Stomach (tissue), 9 donors: Measurements from ENCODE around the gene UST. TPM values are rescaled to one million over a fixed set of nuclear protein-coding genes. Genes with fewer than 3 reads are reported as not detected.
"Not testable (repeated sequence)": the region's sequence is repeated elsewhere in the genome, so short reads cannot be mapped to it uniquely, and the experiment has no call there.

Source experiments
- DNase-seq, 2 donors: peaks; one replicate each; pipeline versions ENCODE4 v3.0.0 to v3.0.0-alpha.2; 2013 to 2019
- H3K27ac ChIP-seq, 5 donors: fragments of 200-600 bp in 4 of 5; sonication (generic) in 4 of 5; one replicate each; pipeline ENCODE4 v1.5.1; 2013 to 2019; ENCODE audit warnings: mild to moderate bottlenecking in 1 of 5, moderate library complexity in 1 of 5
- H3K27me3 ChIP-seq, 3 donors: fragments of 200-600 bp; sonication (generic); one replicate each; pipeline ENCODE4 v1.5.1; 2017 to 2019; ENCODE audit warnings: mixed run types in 1 of 3
- H3K36me3 ChIP-seq, 4 donors: fragments of 200-600 bp; sonication (generic); 1 replicate in 3 of 4; 2 replicates in 1 of 4; pipeline ENCODE4 v1.5.1; 2016 to 2019
- H3K4me1 ChIP-seq, 4 donors: fragments of 200-600 bp; sonication (generic); one replicate each; pipeline ENCODE4 v1.5.1; 2016 to 2019
- H3K4me3 ChIP-seq, 4 donors: fragments of 200-600 bp; sonication (generic) in 3 of 4; one replicate each; pipeline ENCODE4 v1.5.1; 2016 to 2019; ENCODE audit warnings: mild to moderate bottlenecking in 1 of 4
- H3K9me3 ChIP-seq, 4 donors: fragments of 200-600 bp; sonication (generic); one replicate each; pipeline ENCODE4 v1.5.1; 2016 to 2019
- CTCF ChIP-seq, 7 experiments: fragments of 450-650 bp in 4 of 7; fragments of 200-600 bp in 3 of 7; sonication (generic) in 3 of 7; IDR thresholded peaks; one replicate each; pipeline ENCODE4 v1.5.1; 2016 to 2019; ENCODE audit warnings: antibody characterized with exemption in 7 of 7, control low read depth in 2 of 7, mild to moderate bottlenecking in 1 of 7
- EP300 ChIP-seq: sonication (generic); formaldehyde crosslinking; IDR thresholded peaks from one replicate; pipeline ENCODE4 v1.6.1; 2017; ENCODE audit warnings: antibody characterized with exemption
- POLR2A ChIP-seq, 4 donors: fragments of 450-650 bp; IDR thresholded peaks; one replicate each; pipeline ENCODE4 v1.6.1; 2016; ENCODE audit warnings: antibody characterized with exemption in 4 of 4, control low read depth in 2 of 4, mild to moderate bottlenecking in 1 of 4, moderate library complexity in 1 of 4
- POLR2AphosphoS5 ChIP-seq, 3 donors: sonication (generic); formaldehyde crosslinking; IDR thresholded peaks; one replicate each; pipeline ENCODE4 v1.6.1; 2016; ENCODE audit warnings: antibody characterized with exemption in 3 of 3
- WGBS, 5 donors: extraction: QIAGEN DNeasy Blood & Tissue Kit in 3 of 5; methylation state at CpG; one replicate each; pipeline versions ENCODE4 v1.1.5 to v1.1.7; 2013 to 2018; 5-methylcytosine and 5-hydroxymethylcytosine counted together
- intact Hi-C: fragments of 100-400 bp; cut with DNase I; formaldehyde crosslinking; loops from one replicate; pipeline ENCODE4 v1.15.1; 2023; ENCODE audit warnings: low total_unique reads
- polyA plus RNA-seq, 3 donors: library from polyadenylated mRNA; stranded (reverse); fragments of 200-250 nt; gene quantifications; one replicate each; pipeline ENCODE4 v1.2.3, GENCODE V29; 2013
- total RNA-seq, 5 donors: library from RNA; depleted of rRNA; stranded (reverse); fragments of >200 nt; gene quantifications; one replicate each; pipeline versions ENCODE4 v1.1.0 to v1.2.3, GENCODE V29; 2014 to 2016
- donor health status: healthy with polysubstance abuse.
- donor health status: Bipolar disorder and iron deficiency.
- donor health status: healthy.

The UST gene
- total and polyA plus RNA-seq, 8 donors = 2.2 to 45.8 (median 8.9) TPM

- peak overlapping the region in 1 of 5 donors; percentile 7 for H3K27ac ChIP-seq
- H3K27me3 ChIP-seq = no peaks in the 10 kb centered on the region
- intact Hi-C loops = no loop called here
- H3K9me3 ChIP-seq = no peaks in the 10 kb centered on the region
- 69 to 90% (median 81%) methylated on average over 7 of the region's 7 CpGs for WGBS, 5 donors
- H3K4me1 ChIP-seq = peaks cover 0 to 10% (median 5%) of the 10 kb centered on the region in 4 donors
- no peak for TF ChIP-seq POLR2A (IDR thresholded peaks at IDR 0.05)
- TF ChIP-seq CTCF (IDR thresholded peaks at IDR 0.05) = no peak
- TF ChIP-seq EP300 = no peak
- TF ChIP-seq POLR2AphosphoS5 (IDR thresholded peaks at IDR 0.05) = no peak
- no peak overlapping the region for H3K4me3 ChIP-seq
- H3K36me3 ChIP-seq = no peaks in the 10 kb centered on the region
- no peak for DNase-seq
These were observed 122.8 kb downstream of the UST start for GRCh38 chr6:148869585-148869984.

GRCh38 chr6:148873154-148873553 is 126.3 kb downstream of the UST start:
- H3K4me1 ChIP-seq = peaks cover 0 to 10% (median 6%) of the 10 kb centered on the region in 4 donors
- TF ChIP-seq POLR2A (IDR thresholded peaks at IDR 0.05) (no peak), CTCF (IDR thresholded peaks at IDR 0.05) (no peak), EP300 (no peak), POLR2AphosphoS5 (IDR thresholded peaks at IDR 0.05) (no peak)
- H3K36me3 ChIP-seq = no peaks in the 10 kb centered on the region
- 93 to 98% (median 95%) methylated on average over 4 of the region's 4 CpGs for WGBS, 5 donors
- H3K27me3 ChIP-seq = no peaks in the 10 kb centered on the region
- no peak overlapping the region for H3K27ac ChIP-seq
- no peak for DNase-seq
- intact Hi-C loops = no loop called here
- H3K9me3 ChIP-seq = no peaks in the 10 kb centered on the region
- H3K4me3 ChIP-seq = no peak overlapping the region

GRCh38 chr6:148873868-148874267 is 127.0 kb downstream of the UST start:
- intact Hi-C loops = no loop called here
- H3K27me3 ChIP-seq = no peaks in the 10 kb centered on the region
- no peak for DNase-seq
- no peak overlapping the region for H3K27ac ChIP-seq
- H3K4me3 ChIP-seq = no peak overlapping the region
- H3K9me3 ChIP-seq = no peaks in the 10 kb centered on the region
- TF ChIP-seq CTCF (IDR thresholded peaks at IDR 0.05) (no peak), EP300 (no peak), POLR2A (IDR thresholded peaks at IDR 0.05) (no peak), POLR2AphosphoS5 (IDR thresholded peaks at IDR 0.05) (no peak)
- peaks cover 0 to 6% (median 5%) of the 10 kb centered on the region in 4 donors for H3K4me1 ChIP-seq
- no peaks in the 10 kb centered on the region for H3K36me3 ChIP-seq
- 53 to 79% (median 67%) methylated on average over 5 of the region's 5 CpGs for WGBS, 5 donors

- TF ChIP-seq EP300 = no peak
- H3K9me3 ChIP-seq = no peaks in the 10 kb centered on the region
- H3K36me3 ChIP-seq = no peaks in the 10 kb centered on the region
- H3K27me3 ChIP-seq = no peaks in the 10 kb centered on the region
- peaks cover 0 to 6% (median 3%) of the 10 kb centered on the region in 4 donors for H3K4me1 ChIP-seq
- peak in 1 of 2 donors; percentile 54 for DNase-seq
- WGBS, 5 donors = 27 to 45% (median 39%) methylated on average over 9 of the region's 9 CpGs
- no peak overlapping the region for H3K4me3 ChIP-seq
- H3K27ac ChIP-seq = no peak overlapping the region
- intact Hi-C loops = no loop called here
These were observed 128.0 kb downstream of the UST start for GRCh38 chr6:148874698-148875293.

- DNase-seq = no peak
- intact Hi-C loops = no loop called here
- Histone ChIP-seq H3K4me1 (peaks cover 0 to 6% (median 3%) of the 10 kb centered on the region in 4 donors), H3K4me3 (no peak overlapping the region), H3K27ac (no peak overlapping the region), H3K9me3 (no peaks in the 10 kb centered on the region), H3K27me3 (no peaks in the 10 kb centered on the region), H3K36me3 (no peaks in the 10 kb centered on the region)
- TF ChIP-seq CTCF (IDR thresholded peaks at IDR 0.05) = no peak
- no peak for TF ChIP-seq POLR2AphosphoS5 (IDR thresholded peaks at IDR 0.05)
- TF ChIP-seq EP300 = no peak
- TF ChIP-seq POLR2A (IDR thresholded peaks at IDR 0.05) = no peak
- WGBS, 5 donors = 67 to 95% (median 86%) methylated on average over 5 of the region's 5 CpGs
These were observed 131.9 kb downstream of the UST start for GRCh38 chr6:148878683-148879082.

- H3K9me3 ChIP-seq, intact Hi-C loops, H3K4me1 ChIP-seq, H3K27me3 ChIP-seq, H3K27ac ChIP-seq, DNase-seq, H3K4me3 ChIP-seq, H3K36me3 ChIP-seq: not testable (repeated sequence)
- WGBS, 5 donors = 93 to 99% (median 96%) methylated on average over 7 of the region's 7 CpGs
These were observed 133.9 kb downstream of the UST start for GRCh38 chr6:148880742-148881141.
